GM19397 (cell line): ENCODE measurements around the gene STIL.
"Not testable (repeated sequence)": the region's sequence is repeated elsewhere in the genome, so short reads cannot be mapped to it uniquely, and the experiment has no call there.

Source experiments
- ATAC-seq: cut with Tn5 transposase; IDR thresholded peaks from one replicate; pipeline ENCODE4 v1.9.1; 2021; ENCODE audit warnings: mild to moderate bottlenecking, moderate library complexity; ENCODE audit not compliant: unreplicated experiment

Gene STIL

DNA sequence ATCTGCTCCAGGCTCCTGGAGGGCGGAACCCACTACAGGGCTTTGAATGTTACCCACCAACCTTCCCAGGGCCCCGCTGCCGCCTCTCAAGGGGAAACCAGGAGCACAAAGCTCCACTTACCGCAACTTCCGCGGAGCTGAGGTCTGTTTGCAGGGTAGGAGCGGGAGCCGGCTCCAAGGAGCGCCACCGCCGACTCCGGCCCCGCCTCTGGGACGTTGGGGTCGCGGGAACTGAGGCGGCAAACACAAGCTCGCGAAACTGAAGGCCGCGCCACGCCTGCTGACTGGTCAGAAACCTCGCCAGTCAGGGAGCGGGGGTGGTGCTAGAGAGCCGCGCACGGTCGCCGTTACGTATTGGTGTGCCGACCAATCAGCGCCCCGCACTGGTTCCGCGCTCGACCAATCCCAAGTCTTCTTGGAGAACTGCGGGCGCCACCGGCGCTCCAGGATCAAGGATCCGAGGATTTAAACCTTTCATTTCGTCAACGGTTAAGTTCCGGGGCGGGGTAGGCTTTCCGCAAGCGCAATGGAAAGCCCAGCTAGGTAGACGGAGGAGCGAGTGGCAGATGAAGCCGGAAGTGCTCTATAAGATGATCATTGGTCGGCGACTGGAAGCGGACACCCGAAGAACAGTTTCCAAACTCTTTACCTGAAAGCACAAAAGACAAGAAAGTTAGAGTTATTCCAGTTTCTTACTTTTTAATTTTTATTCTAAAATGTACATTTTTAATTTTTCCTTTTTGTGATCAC, at the start of gene STIL:
TSS of gene STIL (minus strand) at position 233 of the 750 bp plus-strand sequence. CDS start 3,828 bp downstream, outside the sequence.
- peak; percentile 97 for ATAC-seq

DNA sequence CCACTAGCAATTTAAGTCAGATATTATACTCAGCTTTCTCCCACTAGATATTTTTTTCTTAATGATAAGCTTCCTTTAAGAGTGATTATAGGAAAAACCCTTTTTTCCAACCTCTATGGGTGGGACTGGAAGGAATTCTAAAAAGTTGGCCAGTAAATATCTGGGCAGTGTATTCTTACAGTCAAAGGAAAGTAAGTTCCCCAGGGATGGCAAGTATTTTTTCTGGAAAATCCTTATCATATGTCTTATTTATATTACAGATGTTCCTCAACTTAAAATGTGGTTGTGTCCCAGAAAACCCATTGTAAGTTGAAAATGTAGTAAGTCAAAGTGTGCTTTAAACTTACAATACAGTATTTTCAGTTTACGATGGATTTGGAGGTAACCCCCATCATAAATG, 48.9 kb upstream of the STIL start:
- no peak for ATAC-seq

DNA sequence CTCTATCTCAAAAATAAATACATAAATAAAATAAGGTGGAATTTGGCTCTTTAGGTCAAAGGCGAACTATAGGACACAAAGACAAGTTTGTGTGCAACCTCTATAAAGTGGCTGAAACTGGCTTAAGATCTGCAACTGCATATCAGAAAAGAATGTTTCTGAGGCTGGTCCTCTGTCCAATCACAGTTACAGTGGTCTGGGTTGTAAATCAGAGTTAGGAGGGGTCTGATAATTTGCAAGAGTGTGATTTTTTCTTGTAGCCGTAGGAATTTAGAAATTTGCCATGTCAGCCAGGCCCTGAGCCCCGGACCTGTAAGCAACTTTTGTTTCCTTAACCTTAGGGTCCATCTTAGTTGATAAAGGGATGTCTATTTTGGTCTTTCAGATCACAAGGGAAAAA, 47.4 kb upstream of the STIL start:
- ATAC-seq, result no peak

DNA sequence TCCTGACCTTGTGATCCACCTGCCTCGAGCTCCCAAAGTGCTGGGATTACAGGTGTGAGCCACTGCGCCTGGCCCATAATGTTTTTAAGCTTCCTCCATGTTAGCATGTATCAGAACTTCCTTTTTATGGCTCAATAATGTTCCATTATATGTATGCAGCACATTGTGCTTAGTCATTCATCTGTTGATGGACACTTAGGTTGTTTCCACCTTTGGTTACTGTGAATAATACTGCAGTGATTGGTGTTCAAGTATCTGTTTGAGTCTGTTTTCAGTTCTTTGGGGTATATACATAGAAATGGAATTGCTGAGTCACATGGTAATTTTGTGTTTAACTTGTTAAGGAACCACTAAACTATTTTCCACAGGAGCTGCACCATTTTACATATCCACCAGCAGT, 37.4 kb upstream of the STIL start:
- peak; percentile 74 for ATAC-seq

DNA sequence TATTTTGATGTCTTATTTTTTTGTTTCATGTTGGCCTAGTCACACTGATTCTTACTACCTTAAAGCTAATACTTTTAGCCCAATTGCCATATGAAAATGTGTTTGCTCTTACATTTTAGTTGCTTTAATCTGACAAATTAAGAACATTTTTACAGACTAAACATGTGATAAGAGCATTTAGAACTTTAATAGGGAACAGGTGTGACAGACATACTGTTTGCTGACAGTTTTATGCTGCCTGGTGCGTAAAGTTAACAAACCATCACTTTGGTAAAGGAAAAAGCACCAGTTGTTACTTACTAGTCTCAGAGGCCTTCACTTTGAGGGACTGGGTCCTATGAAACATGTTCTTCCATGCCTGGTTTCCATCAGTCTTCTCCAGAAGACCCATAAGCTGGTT, 34.3 kb upstream of the STIL start:
- no peak for ATAC-seq

DNA sequence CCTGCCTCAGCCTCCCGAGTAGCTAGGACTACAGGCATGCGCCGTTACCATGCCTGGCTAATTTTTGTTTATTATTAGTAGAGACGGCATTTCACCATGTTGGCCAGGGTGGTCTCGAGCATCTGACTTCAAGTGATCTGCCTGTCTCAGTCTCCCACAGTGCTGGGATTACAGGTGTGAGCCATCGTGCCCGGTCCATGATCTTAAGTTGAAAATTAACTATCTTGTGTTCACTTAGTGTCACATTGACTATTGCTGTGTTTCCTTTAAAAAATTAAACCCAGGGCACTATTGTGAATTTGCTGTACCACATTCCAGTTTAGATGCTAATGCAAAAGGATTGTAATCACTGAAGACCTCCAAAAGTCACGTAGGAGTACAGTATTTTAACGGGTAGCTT, 33.8 kb upstream of the STIL start:
- no peak for ATAC-seq

DNA sequence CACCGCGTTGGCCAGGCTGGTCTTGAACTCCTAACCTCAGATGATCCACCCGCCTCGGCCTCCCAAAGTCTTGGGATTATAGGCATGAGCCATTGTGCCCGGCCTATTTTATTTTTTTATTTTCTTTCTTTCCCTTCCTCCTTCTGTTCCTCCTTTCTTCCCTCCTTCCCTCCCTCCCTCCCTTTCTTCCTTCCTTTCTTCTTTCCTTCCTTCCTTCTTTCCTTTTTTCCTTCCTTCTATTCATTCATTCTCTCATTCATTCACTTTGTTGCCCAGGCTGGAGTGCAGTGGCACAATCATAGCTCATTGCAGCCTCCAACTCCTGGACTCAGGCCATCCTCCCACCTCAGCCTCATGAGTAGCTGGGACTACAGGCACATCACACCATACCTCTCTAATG, 33.0 kb upstream of the STIL start:
- ATAC-seq, result not testable (repeated sequence)

DNA sequence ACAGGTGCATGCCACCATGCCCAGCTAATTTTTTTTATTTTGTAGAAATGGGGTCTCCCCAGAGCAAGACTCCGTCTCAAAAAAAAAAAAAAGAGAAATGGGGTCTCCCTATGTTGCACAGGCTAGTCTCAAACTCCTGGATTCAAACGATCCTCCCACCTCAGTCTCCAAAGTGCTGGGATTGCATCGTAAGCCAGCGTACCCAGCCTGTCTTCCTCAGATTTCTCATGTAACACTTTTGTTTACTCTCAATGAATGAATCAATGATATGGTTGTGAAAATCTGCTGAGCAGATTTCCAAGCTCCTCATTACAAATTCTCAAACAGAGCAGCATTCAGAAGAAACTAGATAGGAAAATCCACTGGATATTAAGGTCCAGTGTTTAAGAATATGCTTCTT, 26.3 kb upstream of the STIL start:
- no peak for ATAC-seq

DNA sequence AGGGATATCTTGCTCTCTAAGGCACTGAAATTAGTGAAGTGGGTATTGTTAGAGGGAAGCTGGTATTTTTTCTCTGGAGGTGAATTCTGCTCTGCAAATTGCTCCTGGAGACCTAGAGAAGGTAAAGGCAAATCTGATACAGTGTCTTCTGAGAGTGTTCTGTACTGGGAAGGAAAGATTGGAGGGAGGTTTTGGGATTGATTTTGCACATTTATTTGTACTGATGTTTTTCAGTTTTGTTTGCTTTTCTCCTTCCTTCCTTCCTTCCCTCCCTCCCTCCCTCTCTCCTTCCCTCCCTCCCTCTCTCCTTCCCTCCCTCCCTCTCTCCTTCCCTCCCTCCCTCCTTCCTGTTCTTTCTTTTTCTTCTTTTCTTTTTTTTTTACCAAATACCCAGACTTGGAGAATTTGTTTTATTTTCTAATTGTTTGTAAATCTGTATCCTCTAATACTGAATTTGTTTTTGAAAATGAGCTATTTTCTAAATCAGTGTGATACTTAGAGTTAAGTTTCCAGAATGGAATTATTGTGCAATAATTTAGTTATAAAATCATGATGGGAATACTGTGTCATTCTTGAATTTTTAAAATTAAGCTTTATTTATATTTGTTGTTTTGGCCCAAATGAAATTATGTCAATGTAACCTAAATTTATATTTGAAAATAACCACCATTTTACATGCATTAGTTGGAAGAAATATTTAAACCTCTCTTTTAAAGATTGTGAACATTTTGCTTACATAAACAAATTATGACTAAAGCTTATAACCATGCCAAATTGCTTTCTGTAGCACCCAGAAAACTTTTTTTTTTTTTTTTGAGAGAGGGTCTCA, 24.5 kb upstream of the STIL start:
- ATAC-seq, result no peak

DNA sequence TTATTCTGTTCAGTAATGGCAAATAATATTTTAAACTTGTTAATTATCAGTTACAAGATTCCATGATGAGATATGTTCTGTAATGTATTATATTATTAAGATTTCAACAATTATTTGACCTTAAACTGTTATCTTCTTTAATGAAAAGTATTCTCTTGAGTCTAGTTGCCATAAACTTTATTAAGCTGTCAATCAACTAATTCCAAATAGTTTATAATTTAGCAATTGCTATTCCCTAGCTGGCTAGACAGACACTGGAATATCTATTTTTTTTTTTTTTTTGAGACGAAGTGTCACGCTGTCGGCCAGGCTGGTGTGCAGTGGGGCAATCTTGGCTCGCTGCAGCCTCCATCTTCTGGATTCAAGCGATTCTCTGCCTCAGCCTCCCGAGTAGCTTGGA, 23.4 kb upstream of the STIL start:
- no peak for ATAC-seq

DNA sequence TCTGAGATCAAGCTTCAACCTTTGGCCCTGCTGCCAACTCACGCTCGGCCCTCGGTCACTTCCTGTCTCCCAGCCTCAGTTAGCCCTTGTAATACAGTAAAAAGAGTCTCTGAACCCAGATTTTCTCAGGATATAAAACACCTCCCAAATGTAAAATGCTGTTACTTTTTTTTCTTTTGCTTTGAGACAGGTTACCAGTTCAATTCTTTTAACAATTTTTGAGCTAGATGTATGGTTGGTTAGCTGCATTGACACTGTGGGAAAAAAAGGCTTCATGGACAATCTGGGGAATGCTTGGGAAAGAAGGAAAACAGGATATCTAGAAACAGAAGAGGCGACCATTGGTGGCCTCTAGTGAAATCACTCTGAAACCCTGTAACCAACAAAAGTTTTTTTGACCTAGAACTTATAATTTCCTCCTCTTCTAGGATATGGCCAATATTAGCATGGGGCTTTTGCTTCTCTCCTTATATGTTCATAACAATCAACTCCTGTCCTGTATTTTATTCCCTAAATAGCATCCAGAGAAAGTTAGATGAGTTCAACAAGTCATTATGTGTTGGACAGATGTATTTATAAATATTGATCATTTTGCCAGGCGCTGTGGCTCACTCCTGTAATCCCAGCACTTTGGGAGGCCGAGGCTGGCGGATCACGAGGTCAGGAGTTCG, 21.0 kb upstream of the STIL start:
- no peak for ATAC-seq

DNA sequence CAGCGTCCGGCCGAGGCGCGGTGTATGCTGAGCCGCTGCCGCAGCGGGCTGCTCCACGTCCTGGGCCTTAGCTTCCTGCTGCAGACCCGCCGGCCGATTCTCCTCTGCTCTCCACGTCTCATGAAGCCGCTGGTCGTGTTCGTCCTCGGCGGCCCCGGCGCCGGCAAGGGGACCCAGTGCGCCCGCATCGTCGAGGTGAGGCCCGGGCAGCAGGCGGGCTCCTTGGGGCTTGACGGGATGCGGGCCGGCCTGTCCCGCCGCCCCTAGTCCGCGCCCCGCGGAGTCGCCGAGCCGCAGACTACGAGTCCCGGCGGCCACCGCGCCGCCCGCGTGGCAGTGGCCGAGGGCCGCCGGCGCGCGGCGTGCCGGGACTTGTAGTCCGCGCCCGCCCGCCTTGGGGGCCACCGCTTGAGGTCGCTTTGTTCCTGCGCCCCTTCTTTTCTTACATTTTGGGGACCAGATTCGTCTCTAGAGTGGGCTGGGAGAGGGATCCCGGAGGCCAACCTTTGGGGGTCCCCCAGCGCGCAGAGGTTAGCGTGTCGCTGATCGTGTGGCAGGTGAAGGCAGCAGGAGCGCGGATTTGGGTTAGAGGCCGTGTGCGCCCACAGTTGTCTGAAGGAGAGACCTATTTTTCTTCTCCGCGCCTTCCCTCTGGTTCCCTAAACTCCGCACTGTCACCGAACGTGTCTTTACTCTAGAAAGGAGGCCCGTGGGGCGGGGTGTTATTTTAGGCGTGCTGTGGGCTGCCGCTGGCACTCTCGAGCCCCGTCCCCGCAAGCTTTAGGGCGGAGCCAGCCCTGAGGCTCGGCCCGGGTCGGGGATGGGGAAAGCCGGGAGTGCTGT, 20.2 kb upstream of the STIL start:
- ATAC-seq, result peak; percentile 89

DNA sequence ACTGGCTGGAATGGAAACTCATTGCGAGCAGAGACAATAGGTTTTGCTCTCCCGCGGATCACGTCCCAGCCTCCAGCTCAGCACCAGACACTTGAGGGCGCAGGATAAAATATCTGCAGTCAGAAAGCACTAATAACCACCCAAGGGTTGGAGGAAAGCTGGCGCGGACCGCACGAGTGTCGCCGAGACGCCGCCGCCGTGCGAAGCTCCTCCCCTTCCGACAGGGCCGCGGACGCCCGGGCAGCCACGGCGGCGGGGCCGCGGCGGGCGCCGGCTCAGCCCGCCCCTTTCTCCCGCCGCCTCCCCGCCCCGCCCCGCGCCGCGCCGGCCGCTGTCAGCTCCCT, 19.6 kb upstream of the STIL start, which contains the start of gene CMPK1:
TSS of gene CMPK1 (plus strand) at position 213 of the 344 bp plus-strand sequence. CDS start 156 bp downstream, outside the sequence.
- ATAC-seq, result peak; percentile 78

DNA sequence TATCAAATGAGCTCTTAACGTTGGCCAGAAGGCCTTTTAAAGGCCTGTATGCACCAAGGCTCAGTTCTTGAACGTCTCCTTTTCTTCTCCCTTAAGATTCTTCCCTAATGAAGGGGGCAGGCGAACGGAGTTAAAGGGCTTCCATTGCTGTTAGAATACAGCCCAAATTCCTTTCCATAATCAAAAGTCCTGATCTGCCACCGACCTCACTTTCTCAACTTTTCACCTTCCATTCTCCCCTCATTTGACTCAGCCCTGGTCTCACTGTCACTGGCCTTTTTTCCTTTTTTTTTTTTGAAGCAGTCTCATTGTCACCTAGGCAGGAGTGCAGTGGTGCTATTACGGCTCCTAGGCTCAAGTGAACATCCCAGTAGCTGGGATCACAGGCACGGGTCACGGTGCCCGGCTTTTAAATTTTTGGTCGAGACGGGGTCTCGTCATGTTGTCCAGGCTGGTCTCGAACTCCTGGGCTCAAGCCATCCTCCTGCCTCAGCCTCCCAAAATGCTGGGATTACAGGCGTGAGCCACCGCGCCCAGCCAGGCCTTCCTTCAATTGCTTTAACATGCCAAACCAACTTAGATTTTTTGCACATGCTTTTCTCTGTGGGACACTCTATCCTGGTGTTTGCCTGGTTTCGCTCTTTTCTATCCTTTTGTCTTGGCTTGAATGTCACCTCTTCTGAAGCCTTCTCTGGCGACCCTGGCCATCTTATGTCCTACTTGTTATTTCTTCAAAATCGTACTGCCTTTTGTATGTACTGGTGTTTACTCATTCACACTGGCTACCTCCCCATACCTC, 19.0 kb upstream of the STIL start:
- ATAC-seq, result no peak

DNA sequence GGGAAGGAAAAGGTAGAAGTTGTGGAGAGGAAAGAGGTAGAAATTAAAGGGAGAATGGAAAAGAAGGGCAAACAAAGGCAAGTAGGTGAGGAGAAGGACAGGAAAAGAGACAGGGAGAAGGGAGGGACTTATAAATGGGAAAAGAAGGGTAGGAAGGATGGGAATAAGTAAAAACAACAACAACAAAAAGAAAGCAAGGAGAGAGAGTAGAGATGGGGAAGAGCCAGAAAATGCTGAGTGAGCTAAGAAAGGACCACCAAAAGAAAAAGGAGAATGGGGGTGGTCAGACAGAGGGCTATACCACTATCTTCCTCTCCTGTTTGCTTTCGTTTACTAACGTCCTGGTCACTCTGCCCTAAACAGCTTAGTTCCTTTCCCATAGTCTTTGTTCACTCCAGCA, 17.9 kb upstream of the STIL start:
- no peak for ATAC-seq

DNA sequence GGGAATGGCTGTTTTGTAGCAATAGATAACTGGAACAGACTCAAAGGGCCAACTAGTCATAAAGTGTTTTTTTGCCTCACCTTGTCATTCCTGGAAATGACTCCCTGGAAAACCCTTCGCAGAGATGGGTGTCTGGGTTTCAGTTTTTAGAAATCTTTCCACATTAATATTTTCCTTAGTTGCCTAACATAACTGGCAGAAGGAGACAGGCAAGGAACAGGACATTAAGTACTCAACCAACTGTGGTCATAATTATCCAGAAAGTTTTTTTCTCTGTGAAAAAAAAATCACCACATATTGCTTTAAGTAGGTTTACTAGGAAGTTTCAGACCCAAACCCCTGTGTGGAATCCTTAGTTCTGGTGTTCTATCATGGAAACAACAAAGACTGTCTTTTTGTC, 16.3 kb upstream of the STIL start:
- no peak for ATAC-seq

DNA sequence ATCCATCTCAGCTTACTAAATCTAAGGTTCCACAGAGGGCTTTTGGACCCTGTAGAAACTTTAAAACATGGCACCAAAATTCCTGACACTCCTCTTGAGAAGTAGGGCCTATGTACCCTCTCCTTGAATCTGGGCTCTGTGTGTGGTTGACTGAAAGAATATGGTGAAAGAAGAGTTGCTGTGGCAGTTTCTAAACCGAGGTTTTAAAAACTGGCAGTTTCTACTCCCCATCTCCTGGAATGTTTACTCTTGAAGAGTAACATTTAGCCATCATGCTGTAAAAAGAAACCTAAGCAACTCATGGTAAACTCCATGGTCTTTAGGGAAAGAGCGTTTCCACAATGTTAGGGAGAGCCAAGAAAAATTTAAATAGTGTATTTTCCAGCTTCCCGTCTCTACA, 15.0 kb upstream of the STIL start:
- ATAC-seq, result no peak

DNA sequence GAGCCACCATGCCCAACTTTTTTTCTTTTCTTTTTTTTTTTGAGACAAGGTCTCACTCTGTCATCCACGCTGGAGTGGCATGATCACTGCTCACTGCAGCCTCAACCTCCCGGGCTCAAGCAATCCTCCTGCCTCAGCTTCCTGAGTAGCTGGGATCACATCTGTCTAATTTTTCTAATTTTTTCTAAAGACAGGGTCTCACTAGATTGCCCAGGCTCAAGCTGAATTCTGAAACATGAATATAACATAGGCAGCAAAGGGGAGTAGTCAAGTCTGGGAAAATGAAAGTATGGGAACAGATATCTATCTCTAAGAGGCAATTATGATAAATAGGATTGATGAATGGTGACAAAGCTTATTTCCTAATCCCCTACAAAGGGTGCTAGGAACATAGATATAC, 12.3 kb upstream of the STIL start:
- ATAC-seq, result no peak

DNA sequence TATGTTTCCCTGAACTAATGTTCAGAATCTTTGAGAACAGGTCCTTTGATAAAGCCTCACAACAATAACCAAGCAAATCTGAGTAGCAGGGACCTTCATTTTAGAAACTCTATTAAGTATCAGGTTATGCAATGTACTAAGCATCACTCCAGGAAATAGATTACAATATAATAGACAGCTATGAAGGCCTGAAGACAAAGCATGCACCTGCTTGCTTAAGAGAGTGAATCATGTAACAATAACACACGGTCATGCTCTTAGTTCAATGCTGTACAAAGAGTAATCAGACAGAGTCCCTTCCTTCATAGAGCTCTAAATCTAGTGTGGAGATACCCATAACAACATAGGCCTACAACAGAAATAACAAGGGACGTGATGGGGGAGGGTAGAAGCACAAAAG, 11.6 kb upstream of the STIL start:
- ATAC-seq, result no peak

DNA sequence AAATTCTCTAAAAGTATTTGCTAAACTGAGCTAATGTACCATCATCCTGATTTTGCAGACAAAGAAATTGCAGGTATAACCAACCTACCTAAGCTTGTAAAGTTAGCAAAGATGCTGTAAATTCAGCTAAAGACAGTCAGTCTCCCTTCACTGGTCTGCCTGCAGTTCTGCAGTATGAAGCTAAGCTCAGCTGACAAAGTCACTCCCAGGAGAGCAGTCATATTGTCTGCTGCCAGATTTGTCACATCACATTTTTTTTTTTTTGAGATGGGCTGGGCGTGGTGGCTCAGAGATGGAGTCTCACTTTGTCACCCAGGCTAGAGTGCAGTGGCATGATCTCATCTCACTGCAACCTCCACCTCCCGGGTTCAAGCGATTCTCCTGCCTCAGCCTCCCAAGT, 10.7 kb upstream of the STIL start:
- ATAC-seq, result no peak
